ENCODE data around the gene PPP2R3A.
"Not testable (repeated sequence)": the region's sequence is repeated elsewhere in the genome, so short reads cannot be mapped to it uniquely, and the experiment has no call there.

Gene PPP2R3A

GRCh38 chr3:135965506-135966270 is at the start of gene PPP2R3A:
Gene PPP2R3A (plus strand): TSS chr3:135965728. CDS start chr3:136001499, 35,771 bp downstream.
- Mint-ChIP-seq H3K4me1 (peaks cover 17% of the 10 kb centered on the region), H3K4me3 (peak within 1 kb of the TSS; percentile 68), H3K27ac (no peak within 1 kb of the TSS), H3K9me3 (peaks cover 9% of the 10 kb centered on the region), H3K36me3 (ENCODE audit: low read depth) (no peaks in the 10 kb centered on the region), H3K27me3 (peaks cover 38% of the 10 kb centered on the region)
- peak; percentile 73 for DNase-seq
- peak; percentile 82 for ATAC-seq

GRCh38 chr3:135916310-135916709 is 49.2 kb upstream of the PPP2R3A start:
- Mint-ChIP-seq H3K4me1 (no peaks in the 10 kb centered on the region), H3K9me3 (no peaks in the 10 kb centered on the region)

GRCh38 chr3:135917076-135917475 is 48.5 kb upstream of the PPP2R3A start:
- H3K9me3 Mint-ChIP-seq, result no peaks in the 10 kb centered on the region
- H3K27me3 Mint-ChIP-seq, result peaks cover 12% of the 10 kb centered on the region
- no peak overlapping the region for H3K27ac Mint-ChIP-seq
- no peak for DNase-seq
- H3K36me3 Mint-ChIP-seq (ENCODE audit: low read depth), result no peaks in the 10 kb centered on the region
- no peaks in the 10 kb centered on the region for H3K4me1 Mint-ChIP-seq
- no peak overlapping the region for H3K4me3 Mint-ChIP-seq
- ATAC-seq, result no peak

More at GRCh38 chr3:135916310-135916709, 49.2 kb upstream of the PPP2R3A start:
- peaks cover 12% of the 10 kb centered on the region for H3K27me3 Mint-ChIP-seq
- no peaks in the 10 kb centered on the region for H3K36me3 Mint-ChIP-seq (ENCODE audit: low read depth)
- no peak for DNase-seq
- ATAC-seq, result no peak
- H3K4me3 Mint-ChIP-seq, result no peak overlapping the region
- H3K27ac Mint-ChIP-seq, result no peak overlapping the region

GRCh38 chr3:135917927-135918597 is 47.5 kb upstream of the PPP2R3A start:
- no peaks in the 10 kb centered on the region for H3K4me1 Mint-ChIP-seq
- peaks cover 12% of the 10 kb centered on the region for H3K27me3 Mint-ChIP-seq
- H3K27ac Mint-ChIP-seq, result no peak overlapping the region
- no peaks in the 10 kb centered on the region for H3K9me3 Mint-ChIP-seq
- H3K4me3 Mint-ChIP-seq, result no peak overlapping the region
- DNase-seq, result no peak
- no peak for ATAC-seq
- H3K36me3 Mint-ChIP-seq (ENCODE audit: low read depth), result no peaks in the 10 kb centered on the region

GRCh38 chr3:135918600-135918999 is 46.9 kb upstream of the PPP2R3A start:
- Mint-ChIP-seq H3K4me3 (no peak overlapping the region), H3K4me1 (no peaks in the 10 kb centered on the region), H3K9me3 (no peaks in the 10 kb centered on the region), H3K36me3 (ENCODE audit: low read depth) (no peaks in the 10 kb centered on the region), H3K27me3 (peaks cover 12% of the 10 kb centered on the region), H3K27ac (no peak overlapping the region)
- ATAC-seq (no peak), DNase-seq (no peak)

- Mint-ChIP-seq H3K9me3 (no peaks in the 10 kb centered on the region), H3K27me3 (peaks cover 12% of the 10 kb centered on the region), H3K27ac (no peak overlapping the region), H3K4me3 (no peak overlapping the region), H3K36me3 (ENCODE audit: low read depth) (no peaks in the 10 kb centered on the region), H3K4me1 (no peaks in the 10 kb centered on the region)
- DNase-seq, result no peak
- no peak for ATAC-seq
Measured at GRCh38 chr3:135920275-135920674, 45.3 kb upstream of the PPP2R3A start.

GRCh38 chr3:135922903-135923250 is 42.7 kb upstream of the PPP2R3A start:
- Mint-ChIP-seq H3K36me3 (ENCODE audit: low read depth) (no peaks in the 10 kb centered on the region), H3K4me3 (no peak overlapping the region), H3K9me3 (no peaks in the 10 kb centered on the region), H3K27ac (no peak overlapping the region), H3K27me3 (peaks cover 10% of the 10 kb centered on the region), H3K4me1 (no peaks in the 10 kb centered on the region)
- no peak for ATAC-seq
- no peak for DNase-seq

- DNase-seq (no peak), ATAC-seq (no peak)
- H3K36me3 Mint-ChIP-seq (ENCODE audit: low read depth), result no peaks in the 10 kb centered on the region
- H3K4me1 Mint-ChIP-seq, result no peaks in the 10 kb centered on the region
- no peak overlapping the region for H3K27ac Mint-ChIP-seq
- peaks cover 6% of the 10 kb centered on the region for H3K27me3 Mint-ChIP-seq
- no peaks in the 10 kb centered on the region for H3K9me3 Mint-ChIP-seq
- no peak overlapping the region for H3K4me3 Mint-ChIP-seq
Measured at GRCh38 chr3:135924506-135924905, 41.0 kb upstream of the PPP2R3A start.

GRCh38 chr3:135926664-135927063 is 38.9 kb upstream of the PPP2R3A start:
- Mint-ChIP-seq H3K27me3 (peaks cover 4% of the 10 kb centered on the region), H3K4me1 (no peaks in the 10 kb centered on the region), H3K4me3 (no peak overlapping the region), H3K27ac (no peak overlapping the region), H3K9me3 (no peaks in the 10 kb centered on the region), H3K36me3 (ENCODE audit: low read depth) (no peaks in the 10 kb centered on the region)
- DNase-seq, result no peak
- ATAC-seq, result no peak

- Mint-ChIP-seq H3K4me3 (no peak overlapping the region), H3K27ac (no peak overlapping the region), H3K27me3 (peaks cover 4% of the 10 kb centered on the region), H3K36me3 (ENCODE audit: low read depth) (no peaks in the 10 kb centered on the region), H3K9me3 (no peaks in the 10 kb centered on the region), H3K4me1 (no peaks in the 10 kb centered on the region)
- no peak for DNase-seq
- no peak for ATAC-seq
Measured at GRCh38 chr3:135927155-135927554, 38.4 kb upstream of the PPP2R3A start.

- Mint-ChIP-seq H3K4me1 (no peaks in the 10 kb centered on the region), H3K27me3 (peaks cover 4% of the 10 kb centered on the region), H3K4me3 (no peak overlapping the region), H3K27ac (no peak overlapping the region), H3K36me3 (ENCODE audit: low read depth) (no peaks in the 10 kb centered on the region), H3K9me3 (peaks cover 2% of the 10 kb centered on the region)
- ATAC-seq (no peak), DNase-seq (no peak)
Measured at GRCh38 chr3:135929670-135930069, 35.9 kb upstream of the PPP2R3A start.

- no peak for DNase-seq
- no peak overlapping the region for H3K27ac Mint-ChIP-seq
- no peak for ATAC-seq
- no peaks in the 10 kb centered on the region for H3K4me1 Mint-ChIP-seq
- no peaks in the 10 kb centered on the region for H3K36me3 Mint-ChIP-seq (ENCODE audit: low read depth)
- no peak overlapping the region for H3K4me3 Mint-ChIP-seq
- H3K9me3 Mint-ChIP-seq, result peaks cover 6% of the 10 kb centered on the region
- H3K27me3 Mint-ChIP-seq, result peaks cover 4% of the 10 kb centered on the region
Measured at GRCh38 chr3:135930255-135930654, 35.3 kb upstream of the PPP2R3A start.

GRCh38 chr3:135935171-135935570 is 30.4 kb upstream of the PPP2R3A start:
- H3K36me3 Mint-ChIP-seq (ENCODE audit: low read depth); ATAC-seq; H3K4me1 Mint-ChIP-seq; H3K4me3 Mint-ChIP-seq; H3K27me3 Mint-ChIP-seq; H3K27ac Mint-ChIP-seq; DNase-seq: not testable (repeated sequence)
- H3K9me3 Mint-ChIP-seq, result peaks cover 17% of the 10 kb centered on the region

- ATAC-seq, result not testable (repeated sequence)
Measured at GRCh38 chr3:135937766-135938165, 27.8 kb upstream of the PPP2R3A start.

GRCh38 chr3:135944831-135945230 is 20.7 kb upstream of the PPP2R3A start:
- peaks cover 15% of the 10 kb centered on the region for H3K27me3 Mint-ChIP-seq
- DNase-seq (no peak), ATAC-seq (no peak)
- H3K36me3 Mint-ChIP-seq (ENCODE audit: low read depth), result no peaks in the 10 kb centered on the region
- no peaks in the 10 kb centered on the region for H3K4me1 Mint-ChIP-seq
- H3K4me3 Mint-ChIP-seq, result no peak overlapping the region
- peaks cover 1% of the 10 kb centered on the region for H3K9me3 Mint-ChIP-seq
- H3K27ac Mint-ChIP-seq, result no peak overlapping the region

More at GRCh38 chr3:135937766-135938165, 27.8 kb upstream of the PPP2R3A start:
- H3K27me3 Mint-ChIP-seq; H3K36me3 Mint-ChIP-seq (ENCODE audit: low read depth); DNase-seq; H3K4me3 Mint-ChIP-seq; H3K27ac Mint-ChIP-seq; H3K4me1 Mint-ChIP-seq: not testable (repeated sequence)
- H3K9me3 Mint-ChIP-seq, result peaks cover 17% of the 10 kb centered on the region
